Upper lobe of right lung (tissue), 1 donor: ENCODE data around the gene GOLGA2. TPM values are rescaled to one million over a fixed set of nuclear protein-coding genes. Genes with fewer than 3 reads are reported as not detected.

ENCODE experiments used
- ATAC-seq: fragments of 200-7000 bp; cut with Tn5 transposase; one replicate; pipeline ENCODE4 v1.9.1; 2020; ENCODE audit warnings: mild to moderate bottlenecking, moderate library complexity
- DNase-seq: peaks from one replicate; pipeline ENCODE4 v3.0.0-alpha.2; 2020
- H3K27ac ChIP-seq: fragments of 200-600 bp; one replicate; pipeline ENCODE4 v1.8.0; 2022
- H3K27me3 ChIP-seq: fragments of 200-600 bp; one replicate; pipeline ENCODE4 v1.8.0; 2022; ENCODE audit warnings: mild to moderate bottlenecking
- H3K36me3 ChIP-seq: fragments of 200-600 bp; one replicate; pipeline ENCODE4 v1.8.0; 2022
- H3K4me1 ChIP-seq: fragments of 200-600 bp; one replicate; pipeline ENCODE4 v1.8.0; 2022
- H3K4me3 ChIP-seq: fragments of 200-600 bp; one replicate; pipeline ENCODE4 v1.8.0; 2022; ENCODE audit warnings: mild to moderate bottlenecking
- H3K9me3 ChIP-seq: fragments of 200-600 bp; one replicate; pipeline ENCODE4 v1.8.0; 2022
- intact Hi-C: fragments of 100-400 bp; cut with DNase I; formaldehyde crosslinking; loops from one replicate; pipeline ENCODE4 v1.11.0; 2022
- total RNA-seq: library from RNA; stranded (reverse); fragmentation: NEBNext Ultra II Directional; extraction: Animal tissue kit (Norgen Biotek cat#: 25700); gene quantifications from one replicate; pipeline ENCODE4 v1.2.1, GENCODE V29; 2021
- TF ChIP-seq, protein P1 (sequence below): fragments of 200-600 bp; IDR thresholded peaks from one replicate; pipeline ENCODE4 v1.8.0; 2022; ENCODE audit warnings: antibody characterized with exemption
- donor health status: DM: no; HTN: yes; CAD: no; lungs with severe emphysema.

Gene GOLGA2
- total RNA-seq, 1 donor from 2014 or later = 88.7 TPM

DNA sequence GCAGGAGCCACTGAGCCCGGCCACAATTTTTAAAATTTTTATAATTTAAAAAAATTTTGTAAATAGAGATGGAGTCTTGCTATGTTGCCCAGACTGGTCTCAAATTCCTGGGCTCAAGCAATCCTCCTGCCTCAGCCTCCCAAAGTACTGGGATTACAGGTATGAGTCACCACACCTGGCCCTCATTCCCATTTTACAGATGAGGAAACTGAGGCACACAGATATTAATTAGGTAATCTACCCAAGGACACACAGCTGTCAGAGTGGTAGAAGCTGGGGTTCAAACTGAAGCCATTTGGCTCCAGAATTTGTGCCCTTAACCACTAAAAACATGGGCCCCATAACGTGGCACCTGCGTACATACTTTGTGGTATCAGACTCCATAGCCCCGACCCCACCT, 38.9 kb upstream of the GOLGA2 start:
- no peak for DNase-seq
- Histone ChIP-seq H3K4me3 (no peak overlapping the region), H3K36me3 (peaks cover 65% of the 10 kb centered on the region), H3K9me3 (no peaks in the 10 kb centered on the region), H3K27ac (no peak overlapping the region), H3K27me3 (no peaks in the 10 kb centered on the region), H3K4me1 (no peaks in the 10 kb centered on the region)
- TF ChIP-seq, protein P1, sequence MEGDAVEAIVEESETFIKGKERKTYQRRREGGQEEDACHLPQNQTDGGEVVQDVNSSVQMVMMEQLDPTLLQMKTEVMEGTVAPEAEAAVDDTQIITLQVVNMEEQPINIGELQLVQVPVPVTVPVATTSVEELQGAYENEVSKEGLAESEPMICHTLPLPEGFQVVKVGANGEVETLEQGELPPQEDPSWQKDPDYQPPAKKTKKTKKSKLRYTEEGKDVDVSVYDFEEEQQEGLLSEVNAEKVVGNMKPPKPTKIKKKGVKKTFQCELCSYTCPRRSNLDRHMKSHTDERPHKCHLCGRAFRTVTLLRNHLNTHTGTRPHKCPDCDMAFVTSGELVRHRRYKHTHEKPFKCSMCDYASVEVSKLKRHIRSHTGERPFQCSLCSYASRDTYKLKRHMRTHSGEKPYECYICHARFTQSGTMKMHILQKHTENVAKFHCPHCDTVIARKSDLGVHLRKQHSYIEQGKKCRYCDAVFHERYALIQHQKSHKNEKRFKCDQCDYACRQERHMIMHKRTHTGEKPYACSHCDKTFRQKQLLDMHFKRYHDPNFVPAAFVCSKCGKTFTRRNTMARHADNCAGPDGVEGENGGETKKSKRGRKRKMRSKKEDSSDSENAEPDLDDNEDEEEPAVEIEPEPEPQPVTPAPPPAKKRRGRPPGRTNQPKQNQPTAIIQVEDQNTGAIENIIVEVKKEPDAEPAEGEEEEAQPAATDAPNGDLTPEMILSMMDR = no peak
- intact Hi-C loops = no loop called here
- ATAC-seq = no peak

DNA sequence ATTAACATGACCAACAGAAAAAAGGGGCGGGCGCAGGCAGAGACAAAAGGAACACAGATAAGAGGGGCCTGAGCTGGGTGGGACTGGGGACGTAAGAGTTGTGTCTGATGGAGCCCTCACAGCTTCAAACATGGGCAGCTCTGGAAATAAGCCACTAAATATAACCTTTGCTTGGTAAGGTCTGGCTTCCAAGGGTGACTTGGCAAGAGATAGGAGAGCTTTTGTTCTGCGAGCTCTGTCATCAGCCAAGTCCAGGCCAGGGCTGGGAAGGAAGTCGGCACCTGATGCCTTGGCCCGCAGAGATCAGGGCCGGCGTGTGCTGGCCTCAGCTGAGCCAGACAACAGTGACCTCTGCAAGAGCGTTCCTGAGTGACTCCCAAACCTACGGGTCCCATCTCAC, 34.7 kb upstream of the GOLGA2 start:
- Histone ChIP-seq H3K27me3 (no peaks in the 10 kb centered on the region), H3K27ac (no peak overlapping the region), H3K4me3 (no peak overlapping the region), H3K36me3 (peaks cover 53% of the 10 kb centered on the region), H3K9me3 (no peaks in the 10 kb centered on the region), H3K4me1 (no peaks in the 10 kb centered on the region)
- TF ChIP-seq, protein P1 = no peak
- intact Hi-C loops = no loop called here
- DNase-seq = no peak
- no peak for ATAC-seq

DNA sequence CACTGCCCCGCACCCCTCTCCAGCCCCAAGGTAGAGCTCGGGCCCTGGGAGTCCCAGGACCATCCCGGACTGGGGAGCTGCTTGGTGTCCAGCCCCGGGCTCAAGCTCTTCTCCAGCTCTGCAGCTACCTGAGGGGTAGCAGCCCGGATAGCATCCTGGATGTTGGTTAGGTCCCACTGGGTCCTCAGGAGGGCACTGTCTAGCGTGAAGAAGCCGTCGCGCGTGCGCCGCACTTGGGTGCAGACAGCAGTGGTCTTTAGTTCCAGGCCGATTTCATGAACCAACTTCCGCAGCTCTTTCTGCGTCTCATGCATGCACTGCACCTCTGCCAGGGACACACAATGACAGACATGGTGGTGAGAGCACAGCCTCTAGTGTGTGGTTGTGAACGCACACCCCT, 33.7 kb upstream of the GOLGA2 start:
- no peaks in the 10 kb centered on the region for H3K4me1 ChIP-seq
- TF ChIP-seq, protein P1 = no peak
- H3K27ac ChIP-seq = no peak overlapping the region
- no peak for ATAC-seq
- peaks cover 44% of the 10 kb centered on the region for H3K36me3 ChIP-seq
- H3K9me3 ChIP-seq = no peaks in the 10 kb centered on the region
- intact Hi-C loops = no loop called here
- no peak for DNase-seq
- H3K4me3 ChIP-seq = no peak overlapping the region
- no peaks in the 10 kb centered on the region for H3K27me3 ChIP-seq

DNA sequence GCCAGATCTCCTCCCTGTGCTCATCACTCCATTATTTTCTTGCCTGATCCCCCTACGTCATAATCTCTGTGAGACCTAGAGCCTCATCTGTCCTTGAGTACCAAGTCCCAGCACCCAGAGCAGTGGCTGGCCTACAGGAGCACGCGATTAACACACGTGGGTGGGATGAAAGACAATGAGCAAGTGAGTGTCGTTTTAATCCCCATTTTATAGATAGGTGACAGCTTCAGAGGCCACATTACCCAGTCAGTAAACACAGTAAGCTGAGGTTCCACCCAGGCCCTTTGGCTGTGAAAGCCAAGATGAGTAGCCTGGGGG, 29.1 kb upstream of the GOLGA2 start:
- DNase-seq (no peak), ATAC-seq (no peak)
- TF ChIP-seq, protein P1 = no peak
- Histone ChIP-seq H3K36me3 (peaks cover 16% of the 10 kb centered on the region), H3K9me3 (no peaks in the 10 kb centered on the region), H3K27me3 (no peaks in the 10 kb centered on the region), H3K4me1 (no peaks in the 10 kb centered on the region), H3K27ac (no peak overlapping the region), H3K4me3 (no peak overlapping the region)
- intact Hi-C loops = no loop called here

DNA sequence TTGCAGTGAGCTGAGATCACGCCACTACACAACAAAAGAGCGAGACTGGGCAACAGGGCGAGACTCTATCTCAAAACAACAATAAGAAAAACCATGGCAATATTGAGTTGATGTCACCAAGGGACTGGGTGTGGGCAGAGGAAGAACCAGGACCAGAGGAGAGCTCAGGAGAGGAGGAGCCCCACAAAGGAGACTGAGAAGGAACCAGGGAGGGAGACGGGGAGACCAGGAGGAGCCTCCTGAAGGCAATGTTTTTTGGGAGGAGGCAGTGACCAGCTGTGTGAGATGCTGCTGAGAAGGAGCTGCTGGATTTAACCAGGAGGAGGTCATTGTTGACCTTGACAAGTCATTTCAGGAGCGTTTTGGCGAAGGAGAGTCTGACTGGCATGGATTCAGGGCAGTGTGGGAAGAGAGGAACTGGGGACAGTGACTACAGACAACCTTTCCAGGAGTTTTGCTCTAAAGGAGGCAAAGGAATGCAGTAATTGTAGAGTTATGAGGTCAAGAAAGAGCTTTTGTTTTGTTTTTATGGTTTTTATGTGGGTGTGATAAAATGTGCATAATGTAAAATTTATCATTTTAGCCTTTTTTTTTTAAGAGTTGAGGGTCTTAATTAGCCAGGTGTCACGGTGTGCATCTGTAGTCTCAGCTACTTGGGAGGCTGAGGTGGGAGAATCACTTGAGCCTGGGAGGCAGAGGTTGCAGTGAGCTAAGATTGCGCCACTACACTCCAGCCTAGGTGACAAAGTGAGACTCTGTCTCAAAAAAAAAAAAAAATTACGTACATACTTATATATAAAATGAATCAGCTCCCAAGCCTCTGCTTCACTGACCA, 28.5 kb upstream of the GOLGA2 start:
- Histone ChIP-seq H3K9me3 (no peaks in the 10 kb centered on the region), H3K27ac (no peak overlapping the region), H3K4me1 (no peaks in the 10 kb centered on the region), H3K36me3 (peaks cover 10% of the 10 kb centered on the region), H3K4me3 (no peak overlapping the region), H3K27me3 (no peaks in the 10 kb centered on the region)
- ATAC-seq (no peak), DNase-seq (no peak)
- TF ChIP-seq, protein P1 = no peak
- intact Hi-C loops = no loop called here
